SK-N-DZ (cell line): Measurements from ENCODE around the gene RSRC1.
"Not testable (repeated sequence)": the region's sequence is repeated elsewhere in the genome, so short reads cannot be mapped to it uniquely, and the experiment has no call there.

Experiments used
- DNase-seq: peaks from one replicate; pipeline ENCODE4 v3.0.0-alpha.2; 2015; ENCODE audit warnings: low spot score

RSRC1 gene

GRCh38 chr3:158522221-158523136 is 412.6 kb downstream of the RSRC1 start:
- DNase-seq = no peak

GRCh38 chr3:158528076-158528674 is 418.3 kb downstream of the RSRC1 start:
- peak; percentile 10 for DNase-seq

DNA sequence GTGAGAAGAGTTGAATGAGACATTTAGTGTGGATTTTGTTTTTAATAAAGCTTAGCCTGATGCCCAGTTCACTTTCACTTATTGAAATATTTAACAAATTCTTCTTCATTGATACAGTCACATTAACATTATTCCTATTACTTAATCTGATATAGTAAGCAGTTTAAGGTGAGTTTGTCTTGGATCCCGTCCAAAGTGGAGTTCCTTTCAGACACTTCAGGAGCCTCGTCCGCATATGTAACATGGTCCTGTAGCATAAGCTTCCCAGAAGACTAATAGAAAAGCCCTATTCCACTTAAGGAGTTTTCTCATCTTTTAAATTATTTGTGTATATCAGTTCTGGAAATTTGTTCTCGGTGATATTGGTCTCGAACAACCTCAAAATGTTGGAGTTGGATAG is 421.4 kb downstream of the RSRC1 start:
- DNase-seq = no peak

- peak; percentile 44 for DNase-seq
These were observed 422.3 kb downstream of the RSRC1 start for GRCh38 chr3:158532099-158532734.

DNA sequence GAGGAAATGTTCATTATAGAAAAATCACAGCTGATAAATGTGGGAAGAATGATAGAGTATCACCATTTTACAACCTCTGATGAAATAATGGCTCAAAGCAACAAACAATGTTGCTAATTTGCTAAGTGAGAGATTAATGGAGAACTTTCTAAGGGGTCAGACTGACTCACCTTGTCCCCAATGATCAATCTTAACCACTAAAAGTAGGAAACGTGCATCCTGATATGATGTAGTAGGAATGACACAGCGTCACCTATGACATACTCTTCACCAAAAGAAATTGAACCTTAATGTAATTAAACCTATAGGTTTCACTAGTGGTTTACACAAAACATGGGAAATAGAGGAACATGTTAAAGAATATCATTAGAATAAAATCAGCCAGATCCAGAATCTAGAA is 426.0 kb downstream of the RSRC1 start:
- no peak for DNase-seq

DNA sequence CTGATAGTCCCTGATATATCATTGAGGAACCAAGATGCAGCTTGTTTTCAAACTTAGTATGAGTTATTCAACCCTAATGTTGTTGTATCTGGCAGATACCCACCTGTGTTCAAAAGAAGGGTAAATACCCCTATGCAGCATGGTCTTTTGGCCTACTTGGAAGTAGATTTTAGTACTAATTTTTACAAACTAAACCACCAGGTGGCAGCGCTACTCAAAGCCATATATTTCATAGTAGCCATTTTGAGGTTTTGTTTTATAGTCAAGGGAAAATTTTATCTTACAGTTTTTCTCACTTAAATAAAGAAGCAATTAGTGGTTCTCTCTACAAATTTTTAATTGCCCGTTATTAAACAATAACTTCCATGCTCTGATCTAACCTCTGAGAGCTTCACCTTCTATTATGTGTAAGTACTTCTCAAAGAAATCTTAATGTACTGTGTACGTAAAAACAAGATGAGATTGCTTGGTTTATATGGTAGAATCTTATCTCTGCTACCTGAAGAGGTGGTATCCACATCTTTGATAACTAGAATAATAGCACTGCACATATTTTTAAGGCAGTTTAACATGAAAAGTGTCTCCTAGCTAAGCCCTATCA is 429.6 kb downstream of the RSRC1 start:
- DNase-seq = peak; percentile 58

- DNase-seq = no peak
These were observed 430.2 kb downstream of the RSRC1 start for GRCh38 chr3:158540066-158540465.

- no peak for DNase-seq
These were observed 438.8 kb downstream of the RSRC1 start for GRCh38 chr3:158548691-158549090.

DNA sequence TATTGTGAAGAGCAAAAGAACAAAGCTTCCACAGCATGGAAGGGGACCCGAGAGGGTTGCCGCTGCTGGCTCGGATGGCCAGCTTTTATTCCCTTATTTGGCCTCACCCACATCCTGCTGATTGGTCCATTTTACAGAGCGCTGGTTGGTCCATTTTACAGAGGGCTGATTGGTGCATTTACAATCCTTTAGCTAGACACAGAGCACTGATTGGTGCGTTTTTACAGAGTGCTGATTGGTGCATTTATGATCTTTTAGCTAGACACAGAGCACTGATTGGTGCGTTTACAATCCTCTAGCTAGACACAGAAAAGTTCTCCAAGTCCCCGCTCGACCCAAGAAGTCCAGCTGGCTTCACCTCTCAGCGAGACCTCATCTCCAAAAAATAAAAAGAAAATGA is 440.0 kb downstream of the RSRC1 start:
- not testable (repeated sequence) for DNase-seq

- DNase-seq = no peak
These were observed 442.2 kb downstream of the RSRC1 start for GRCh38 chr3:158552124-158552523.

GRCh38 chr3:158559504-158559903 is 449.6 kb downstream of the RSRC1 start:
- no peak for DNase-seq

DNA sequence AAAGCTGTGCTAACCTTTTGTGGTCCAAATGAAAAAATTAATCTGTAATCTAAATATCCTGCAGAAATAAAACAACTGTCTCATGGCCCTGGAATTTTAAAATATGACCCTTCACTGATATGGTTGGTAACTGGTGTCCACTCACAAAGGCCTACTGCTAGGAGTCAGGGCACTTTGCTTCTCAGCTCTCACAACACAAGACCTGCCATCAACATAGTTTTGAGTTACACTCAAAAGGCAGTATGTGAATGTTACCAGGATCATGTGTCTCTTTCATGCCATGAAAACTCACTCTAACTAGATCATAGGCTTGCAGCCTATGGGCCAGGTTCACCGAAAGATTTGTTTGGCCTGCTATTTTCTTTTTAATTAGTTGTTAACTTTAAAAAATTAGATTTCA is 451.1 kb downstream of the RSRC1 start:
- no peak for DNase-seq

- no peak for DNase-seq
These were observed 452.8 kb downstream of the RSRC1 start for GRCh38 chr3:158562674-158563073.

GRCh38 chr3:158563076-158563475 is 453.2 kb downstream of the RSRC1 start:
- no peak for DNase-seq

DNA sequence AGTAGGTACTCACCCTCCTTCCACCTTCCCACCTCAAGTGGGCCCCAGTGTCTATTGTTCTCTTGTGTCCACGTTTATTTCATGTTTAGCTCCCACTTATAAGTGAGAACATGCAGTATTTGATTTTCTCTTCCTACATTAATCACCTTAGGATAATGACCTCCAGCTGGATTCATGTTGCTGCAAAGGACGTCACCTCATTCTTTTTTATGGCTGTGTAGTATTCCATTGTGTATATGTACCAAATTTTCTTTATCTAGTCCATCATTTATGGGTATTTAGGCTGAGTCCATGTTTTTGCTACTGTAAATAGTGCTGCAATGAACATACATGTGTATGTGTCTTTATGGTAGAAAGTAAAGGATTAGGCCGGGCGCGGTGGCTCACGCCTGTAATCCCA is 455.2 kb downstream of the RSRC1 start:
- DNase-seq = no peak

DNA sequence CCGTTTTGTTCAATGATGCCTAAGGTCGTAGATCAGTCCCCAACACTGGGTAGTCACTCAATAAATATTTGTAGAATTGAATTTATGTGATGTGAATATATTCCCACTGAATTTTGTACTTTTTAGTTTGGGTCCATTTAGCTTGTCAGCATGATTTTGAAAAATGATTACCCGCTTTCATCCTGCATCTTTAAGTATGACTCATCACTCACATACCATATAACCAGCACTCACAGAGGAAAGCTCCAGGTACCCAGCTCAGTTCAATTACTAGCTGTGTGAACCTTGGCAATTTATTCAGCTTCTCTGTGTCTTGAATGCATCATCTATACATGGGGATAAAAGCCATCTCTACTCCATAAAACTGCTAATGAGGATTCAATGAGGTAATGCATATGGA is 458.9 kb downstream of the RSRC1 start:
- no peak for DNase-seq

DNA sequence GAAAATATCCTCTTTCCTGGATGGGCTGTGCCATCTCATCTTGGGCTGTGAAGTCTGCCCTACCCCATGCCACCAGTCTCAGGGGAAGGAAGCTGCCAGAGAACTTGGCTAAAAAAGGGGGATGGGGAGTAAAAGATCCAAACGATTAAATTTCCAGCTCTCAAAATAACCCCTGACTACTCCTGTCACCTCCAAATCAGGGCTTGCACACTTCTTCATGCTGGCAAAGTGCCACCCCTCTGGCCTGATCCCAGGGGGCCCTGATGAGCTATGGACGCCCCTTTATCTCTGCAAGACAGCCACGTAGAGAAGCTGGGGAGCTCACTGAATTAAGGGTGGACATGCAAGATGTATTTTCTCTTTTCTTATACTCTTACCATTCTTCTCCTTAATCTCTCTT is 459.9 kb downstream of the RSRC1 start:
- no peak for DNase-seq

DNA sequence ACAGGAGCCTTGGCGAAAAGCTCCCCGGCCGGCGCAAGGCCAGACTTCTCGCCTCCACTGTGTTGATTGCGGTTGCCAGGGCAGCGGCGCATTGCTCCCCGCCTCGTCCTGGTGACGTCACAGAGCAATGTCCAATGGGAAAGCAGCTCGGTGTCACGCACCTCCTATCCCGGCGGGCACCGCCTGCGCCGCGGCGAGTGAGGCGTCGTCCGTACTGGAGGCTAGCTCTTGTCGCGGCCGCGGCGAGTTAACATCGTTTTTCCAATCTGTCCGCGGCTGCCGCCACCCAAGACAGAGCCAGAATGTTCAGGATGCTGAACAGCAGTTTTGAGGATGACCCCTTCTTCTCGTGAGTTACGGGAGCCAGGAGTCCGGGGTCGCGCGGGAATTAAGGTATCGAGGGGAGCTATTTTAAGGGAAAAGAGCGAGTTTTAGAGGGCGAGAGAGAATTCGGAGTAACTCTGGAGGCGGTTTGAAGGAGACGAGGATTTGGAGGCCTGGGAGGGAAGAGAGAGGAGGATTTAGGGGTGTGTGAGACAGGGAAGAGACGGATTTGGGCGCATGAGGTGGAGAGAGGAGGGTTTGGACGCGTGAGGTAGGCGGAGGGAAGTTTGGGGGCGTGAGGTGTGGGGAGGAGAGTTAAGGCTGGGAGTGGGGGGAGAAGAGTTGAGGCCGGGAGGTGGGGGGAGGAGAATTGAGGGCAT is 461.3 kb downstream of the RSRC1 start, which contains the start of gene MLF1:
Gene MLF1, plus strand, starts transcription at position 196 of the 704 bp plus-strand sequence. Its CDS starts 107 bp downstream, at position 303.
- peak; percentile 96 for DNase-seq

DNA sequence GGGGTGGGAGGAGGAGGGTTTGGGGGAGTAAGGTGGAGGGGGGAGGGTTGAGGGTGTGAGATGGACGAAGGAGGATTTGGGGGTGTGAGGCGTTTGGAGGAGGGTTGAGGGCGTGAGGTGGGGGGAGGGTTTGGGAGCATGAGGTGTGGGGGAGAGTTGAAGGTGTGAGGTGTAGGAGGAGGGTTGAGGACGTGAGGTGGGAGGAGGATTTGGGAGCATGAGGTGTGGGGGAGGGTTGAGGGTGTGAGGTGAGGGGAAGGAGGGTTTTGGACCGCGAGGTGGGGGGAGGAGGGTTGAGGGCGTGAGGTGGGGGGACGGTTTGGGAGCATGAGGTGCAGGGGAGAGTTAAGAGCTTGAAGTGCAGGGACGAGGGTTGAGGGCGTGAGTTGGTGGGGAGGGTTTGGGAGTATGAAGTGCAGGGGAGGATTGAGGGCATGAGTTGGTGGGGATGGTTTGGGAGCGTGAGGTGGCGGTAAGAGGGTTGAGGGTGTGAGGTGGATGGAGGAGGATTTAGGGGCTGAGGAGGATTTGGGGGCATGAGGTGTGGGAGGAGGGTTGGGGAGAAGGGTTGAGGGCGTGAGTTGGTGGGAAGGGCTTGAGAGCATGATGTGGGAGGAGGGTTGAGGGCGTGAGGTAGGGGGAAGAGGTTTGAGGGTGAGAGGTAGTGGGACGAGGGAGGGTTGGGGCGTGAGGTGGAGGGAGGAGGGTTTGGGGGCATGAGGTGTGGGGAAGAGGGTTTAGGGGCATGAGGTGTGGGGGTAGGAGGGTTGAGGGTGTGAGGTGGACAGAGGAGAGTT is 462.3 kb downstream of the RSRC1 start:
- no peak for DNase-seq

DNA sequence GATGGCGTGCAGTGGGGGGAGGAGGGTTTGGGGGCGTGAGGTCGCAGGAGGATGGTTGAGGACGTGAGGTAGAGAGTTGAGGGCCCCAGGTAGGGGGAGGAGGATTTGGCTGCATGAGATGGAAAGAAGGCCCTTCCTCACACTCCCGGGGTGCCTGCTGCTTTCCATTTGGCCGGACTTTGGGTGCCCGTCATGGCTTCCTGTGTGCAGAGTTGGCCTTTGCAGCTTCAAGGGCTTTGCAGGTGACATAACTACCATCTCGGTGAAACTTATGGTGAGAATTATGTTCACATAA is 462.8 kb downstream of the RSRC1 start:
- DNase-seq = no peak

GRCh38 chr3:158573714-158574113 is 463.8 kb downstream of the RSRC1 start:
- no peak for DNase-seq
